OCI-LY7 (cell line): Measurements from ENCODE around the gene TMEM119.

Experiments used
- EZH2phosphoT487 ChIP-seq: fragments of 200-600 bp; sonication (generic); IDR thresholded peaks from 2 replicates; pipeline ENCODE4 v1.6.1; 2018; ENCODE audit warnings: low read depth, borderline replicate concordance, mild to moderate bottlenecking, mixed run types, antibody characterized with exemption, low read length, moderate library complexity, mixed read lengths
- TF ChIP-seq, protein P1 (sequence below): fragments of 200-600 bp; sonication (generic); conservative IDR thresholded peaks from 2 replicates; pipeline ENCODE4 v1.5.1; 2014; ENCODE audit warnings: mild to moderate bottlenecking, antibody characterized with exemption, low read length, moderate library complexity, mixed read lengths

DNA sequence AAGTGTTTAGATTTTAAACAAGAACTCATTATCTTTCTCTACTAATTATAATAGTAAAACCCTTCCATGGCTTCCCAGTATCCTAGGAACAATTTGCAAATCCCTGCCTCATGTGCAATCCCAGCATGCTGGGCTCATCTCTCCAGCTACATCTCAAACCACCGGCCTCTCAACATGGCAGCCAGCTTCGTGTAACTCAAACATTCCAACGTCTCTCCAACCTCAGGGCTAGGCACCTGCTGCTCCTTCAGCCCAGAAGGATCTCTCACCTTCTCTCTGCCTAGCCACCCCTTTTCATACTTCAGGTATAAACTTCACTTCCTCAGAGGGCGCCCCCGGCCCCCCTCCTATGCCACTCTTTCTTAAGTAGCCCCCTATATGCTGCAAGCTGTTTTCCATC, 44.1 kb downstream of the TMEM119 start:
- TF ChIP-seq, protein P1, sequence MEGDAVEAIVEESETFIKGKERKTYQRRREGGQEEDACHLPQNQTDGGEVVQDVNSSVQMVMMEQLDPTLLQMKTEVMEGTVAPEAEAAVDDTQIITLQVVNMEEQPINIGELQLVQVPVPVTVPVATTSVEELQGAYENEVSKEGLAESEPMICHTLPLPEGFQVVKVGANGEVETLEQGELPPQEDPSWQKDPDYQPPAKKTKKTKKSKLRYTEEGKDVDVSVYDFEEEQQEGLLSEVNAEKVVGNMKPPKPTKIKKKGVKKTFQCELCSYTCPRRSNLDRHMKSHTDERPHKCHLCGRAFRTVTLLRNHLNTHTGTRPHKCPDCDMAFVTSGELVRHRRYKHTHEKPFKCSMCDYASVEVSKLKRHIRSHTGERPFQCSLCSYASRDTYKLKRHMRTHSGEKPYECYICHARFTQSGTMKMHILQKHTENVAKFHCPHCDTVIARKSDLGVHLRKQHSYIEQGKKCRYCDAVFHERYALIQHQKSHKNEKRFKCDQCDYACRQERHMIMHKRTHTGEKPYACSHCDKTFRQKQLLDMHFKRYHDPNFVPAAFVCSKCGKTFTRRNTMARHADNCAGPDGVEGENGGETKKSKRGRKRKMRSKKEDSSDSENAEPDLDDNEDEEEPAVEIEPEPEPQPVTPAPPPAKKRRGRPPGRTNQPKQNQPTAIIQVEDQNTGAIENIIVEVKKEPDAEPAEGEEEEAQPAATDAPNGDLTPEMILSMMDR = no peak
- no peak for TF ChIP-seq EZH2phosphoT487
